GM19240 (cell line): ENCODE results near the gene EMX1.
"Not testable (repeated sequence)": the region's sequence is repeated elsewhere in the genome, so short reads cannot be mapped to it uniquely, and the experiment has no call there.

Source experiments
- DNase-seq: peaks from one replicate; pipeline ENCODE4 v3.0.0; 2011; ENCODE audit warnings: low spot score; ENCODE audit not compliant: insufficient read length

EMX1 gene

GRCh38 chr2:72900191-72900825, 17.0 kb upstream of the EMX1 start:
- DNase-seq = no peak

- no peak for DNase-seq
Observed at GRCh38 chr2:72901426-72901825, 15.9 kb upstream of the EMX1 start.

GRCh38 chr2:72907369-72907768, 9.9 kb upstream of the EMX1 start:
- not testable (repeated sequence) for DNase-seq

GRCh38 chr2:72908741-72909140, 8.6 kb upstream of the EMX1 start:
- no peak for DNase-seq

GRCh38 chr2:72911256-72911655, 6.1 kb upstream of the EMX1 start:
- no peak for DNase-seq

- no peak for DNase-seq
Observed at GRCh38 chr2:72913486-72914205, 3.7 kb upstream of the EMX1 start.

GRCh38 chr2:72914206-72914559, 3.1 kb upstream of the EMX1 start:
- no peak for DNase-seq

- no peak for DNase-seq
Observed at GRCh38 chr2:72914589-72915319, 2.6 kb upstream of the EMX1 start.

GRCh38 chr2:72915320-72915906, 1.9 kb upstream of the EMX1 start:
- DNase-seq = no peak

GRCh38 chr2:72915907-72916742, 1.2 kb upstream of the EMX1 start:
- no peak for DNase-seq

- no peak for DNase-seq
Observed at GRCh38 chr2:72916743-72917137, 579 bp upstream of the EMX1 start.

- no peak for DNase-seq
Observed at GRCh38 chr2:72917877-72918553, 696 bp downstream of the EMX1 start.

GRCh38 chr2:72919414-72920317, 2.3 kb downstream of the EMX1 start:
- no peak for DNase-seq

- no peak for DNase-seq
Observed at GRCh38 chr2:72920318-72921087, 3.2 kb downstream of the EMX1 start.

- DNase-seq = no peak
Observed at GRCh38 chr2:72921088-72921851, 4.0 kb downstream of the EMX1 start.

GRCh38 chr2:72921853-72922252, 4.5 kb downstream of the EMX1 start:
- no peak for DNase-seq

- DNase-seq = no peak
Observed at GRCh38 chr2:72923833-72924352, 6.6 kb downstream of the EMX1 start.
